ENCODE measurements around the gene SERTAD1. TPM values are rescaled to one million over a fixed set of nuclear protein-coding genes. Genes with fewer than 3 reads are reported as not detected.
A peak's percentile ranks its signal among the peaks of the same experiment; 100 is the strongest.

SERTAD1 gene
- total RNA-seq, 1 donor from 2014 or later: 22.9 TPM

GRCh38 chr19:40398417-40399131 lies 27.2 kb downstream of the SERTAD1 start:
- Histone ChIP-seq H4K20me1 (ENCODE audit: insufficient read depth, low read length) (no peaks in the 10 kb centered on the region), H3K27ac (ENCODE audit: low read depth, low read length) (no peak overlapping the region), H3K4me2 (ENCODE audit: low read length) (peak overlapping the region; percentile 65), H3K4me1 (ENCODE audit: insufficient read depth, low read length) (no peaks in the 10 kb centered on the region), H2AFZ (ENCODE audit: low read depth, low read length) (peak overlapping the region; percentile 64), H3K27me3 (ENCODE audit: insufficient read depth, low read length) (no peaks in the 10 kb centered on the region), H3K9me3 (ENCODE audit: insufficient read depth, low read depth, low read length) (no peaks in the 10 kb centered on the region), H3K79me2 (ENCODE audit: insufficient read depth, low read length) (no peaks in the 10 kb centered on the region), H3K36me3 (ENCODE audit: insufficient read depth, low read length) (no peaks in the 10 kb centered on the region), H3K4me3 (ENCODE audit: insufficient read depth, low read depth, low read length) (no peak overlapping the region), H3K9ac (ENCODE audit: low read length) (no peak overlapping the region)
- Mint-ChIP-seq H3K4me1 (ENCODE audit: low read depth, unreplicated experiment) (no peaks in the 10 kb centered on the region), H3K9me3 (ENCODE audit: unreplicated experiment) (no peaks in the 10 kb centered on the region), H3K27ac (ENCODE audit: unreplicated experiment) (no peak overlapping the region), H3K36me3 (ENCODE audit: low read depth, unreplicated experiment) (peaks cover 4% of the 10 kb centered on the region), H3K27me3 (ENCODE audit: low read depth, unreplicated experiment) (peaks cover 27% of the 10 kb centered on the region), H3K4me3 (ENCODE audit: unreplicated experiment) (no peak overlapping the region)
- DNase-seq (ENCODE audit: low read depth): peak; percentile 28
- no peak for FAIRE-seq
- no peak for TF ChIP-seq CTCF (IDR thresholded peaks at IDR 0.05; ENCODE audit: insufficient read depth, low read depth, low read length)
- TF ChIP-seq EZH2 (IDR thresholded peaks at IDR 0.05; ENCODE audit: insufficient read depth, low read length): no peak

- H3K27ac ChIP-seq (ENCODE audit: low read depth, low read length): no peak overlapping the region
- Mint-ChIP-seq H3K27me3 (ENCODE audit: low read depth, unreplicated experiment) (peaks cover 30% of the 10 kb centered on the region), H3K4me1 (ENCODE audit: low read depth, unreplicated experiment) (no peaks in the 10 kb centered on the region), H3K9me3 (ENCODE audit: unreplicated experiment) (no peaks in the 10 kb centered on the region), H3K4me3 (ENCODE audit: unreplicated experiment) (no peak overlapping the region), H3K27ac (ENCODE audit: unreplicated experiment) (no peak overlapping the region), H3K36me3 (ENCODE audit: low read depth, unreplicated experiment) (peaks cover 4% of the 10 kb centered on the region)
- no peak overlapping the region for H2AFZ ChIP-seq (ENCODE audit: low read depth, low read length)
- H3K4me1 ChIP-seq (ENCODE audit: insufficient read depth, low read length): no peaks in the 10 kb centered on the region
- H3K36me3 ChIP-seq (ENCODE audit: insufficient read depth, low read length): no peaks in the 10 kb centered on the region
- H3K4me2 ChIP-seq (ENCODE audit: low read length): no peak overlapping the region
- DNase-seq (ENCODE audit: low read depth) (no peak), FAIRE-seq (no peak)
- no peaks in the 10 kb centered on the region for H3K27me3 ChIP-seq (ENCODE audit: insufficient read depth, low read length)
- no peaks in the 10 kb centered on the region for H3K9me3 ChIP-seq (ENCODE audit: insufficient read depth, low read depth, low read length)
- H3K79me2 ChIP-seq (ENCODE audit: insufficient read depth, low read length): no peaks in the 10 kb centered on the region
- H4K20me1 ChIP-seq (ENCODE audit: insufficient read depth, low read length): no peaks in the 10 kb centered on the region
- TF ChIP-seq CTCF (IDR thresholded peaks at IDR 0.05; ENCODE audit: insufficient read depth, low read depth, low read length) (no peak), EZH2 (IDR thresholded peaks at IDR 0.05; ENCODE audit: insufficient read depth, low read length) (no peak)
- no peak overlapping the region for H3K9ac ChIP-seq (ENCODE audit: low read length)
- no peak overlapping the region for H3K4me3 ChIP-seq (ENCODE audit: insufficient read depth, low read depth, low read length)
Measured at GRCh38 chr19:40397568-40397906, 28.3 kb downstream of the SERTAD1 start.

- no peak overlapping the region for H3K4me3 Mint-ChIP-seq (ENCODE audit: unreplicated experiment)
- TF ChIP-seq EZH2 (IDR thresholded peaks at IDR 0.05; ENCODE audit: insufficient read depth, low read length) (no peak), CTCF (IDR thresholded peaks at IDR 0.05; ENCODE audit: insufficient read depth, low read depth, low read length) (no peak)
- FAIRE-seq: no peak
- no peaks in the 10 kb centered on the region for H3K9me3 ChIP-seq (ENCODE audit: insufficient read depth, low read depth, low read length)
- H3K79me2 ChIP-seq (ENCODE audit: insufficient read depth, low read length): no peaks in the 10 kb centered on the region
- no peak for DNase-seq (ENCODE audit: low read depth)
- H2AFZ ChIP-seq (ENCODE audit: low read depth, low read length): no peak overlapping the region
- H3K4me1 ChIP-seq (ENCODE audit: insufficient read depth, low read length): no peaks in the 10 kb centered on the region
- H3K27ac Mint-ChIP-seq (ENCODE audit: unreplicated experiment): no peak overlapping the region
- H3K27me3 ChIP-seq (ENCODE audit: insufficient read depth, low read length): no peaks in the 10 kb centered on the region
- H3K4me1 Mint-ChIP-seq (ENCODE audit: low read depth, unreplicated experiment): no peaks in the 10 kb centered on the region
- peaks cover 4% of the 10 kb centered on the region for H3K36me3 Mint-ChIP-seq (ENCODE audit: low read depth, unreplicated experiment)
- H3K9ac ChIP-seq (ENCODE audit: low read length): no peak overlapping the region
- H3K27ac ChIP-seq (ENCODE audit: low read depth, low read length): no peak overlapping the region
- H3K9me3 Mint-ChIP-seq (ENCODE audit: unreplicated experiment): no peaks in the 10 kb centered on the region
- no peak overlapping the region for H3K4me3 ChIP-seq (ENCODE audit: insufficient read depth, low read depth, low read length)
- H3K4me2 ChIP-seq (ENCODE audit: low read length): no peak overlapping the region
- H3K36me3 ChIP-seq (ENCODE audit: insufficient read depth, low read length): no peaks in the 10 kb centered on the region
- peaks cover 32% of the 10 kb centered on the region for H3K27me3 Mint-ChIP-seq (ENCODE audit: low read depth, unreplicated experiment)
- H4K20me1 ChIP-seq (ENCODE audit: insufficient read depth, low read length): no peaks in the 10 kb centered on the region
Measured at GRCh38 chr19:40396886-40397567, 28.8 kb downstream of the SERTAD1 start.

Measured in astrocyte (in vitro differentiated cells and primary cell).